LNCAP (cell line): ENCODE measurements around the gene TLK1.
A peak's percentile ranks its signal among the peaks of the same experiment; 100 is the strongest.

Experiments used
- CTCF ChIP-seq: fragments of 450-650 bp; IDR thresholded peaks from 2 replicates; pipeline ENCODE4 v1.5.1; 2017; ENCODE audit warnings: mild to moderate bottlenecking

Gene TLK1

GRCh38 chr2:170975127-170975942 lies 185.4 kb downstream of the TLK1 start:
- no peak for TF ChIP-seq CTCF

- no peak for TF ChIP-seq CTCF
Observed at GRCh38 chr2:170974304-170974993, 186.2 kb downstream of the TLK1 start.

- TF ChIP-seq CTCF, result peak; percentile 84
Observed at GRCh38 chr2:170973492-170974303, 187.0 kb downstream of the TLK1 start.

GRCh38 chr2:170973225-170973491 lies 187.5 kb downstream of the TLK1 start:
- no peak for TF ChIP-seq CTCF

GRCh38 chr2:170972296-170973224 lies 188.1 kb downstream of the TLK1 start:
- no peak for TF ChIP-seq CTCF

GRCh38 chr2:170971071-170971470 lies 189.6 kb downstream of the TLK1 start:
- TF ChIP-seq CTCF, result no peak
